Uterus (tissue), 4 donors: Measurements from ENCODE around the gene ABTB1. TPM values are rescaled to one million over a fixed set of nuclear protein-coding genes. Genes with fewer than 3 reads are reported as not detected.

Experiments
- DNase-seq, 2 donors: peaks; one replicate each; pipeline ENCODE4 v3.0.0-alpha.2; 2019 to 2020
- H3K27ac ChIP-seq, 2 donors: fragments of 200-600 bp; sonication (generic); 1 replicate in 1 of 2; 2 replicates in 1 of 2; pipeline ENCODE4 v1.5.1; 2016 to 2018
- H3K27me3 ChIP-seq, 2 donors: fragments of 200-600 bp; sonication (generic); one replicate each; pipeline ENCODE4 v1.5.1; 2018 to 2019; ENCODE audit warnings: control low read depth in 1 of 2
- H3K36me3 ChIP-seq, 2 donors: fragments of 200-600 bp; sonication (generic); one replicate each; pipeline ENCODE4 v1.5.1; 2019; ENCODE audit warnings: control low read depth in 1 of 2
- H3K4me1 ChIP-seq, 2 donors: fragments of 200-600 bp; sonication (generic); one replicate each; pipeline ENCODE4 v1.5.1; 2018 to 2019; ENCODE audit warnings: control low read depth in 1 of 2
- H3K4me3 ChIP-seq, 2 donors: fragments of 200-600 bp; sonication (generic); 1 replicate in 1 of 2; 2 replicates in 1 of 2; pipeline ENCODE4 v1.5.1; 2018 to 2019; ENCODE audit warnings: mild to moderate bottlenecking in 1 of 2
- H3K9me3 ChIP-seq, 2 donors: fragments of 200-600 bp; sonication (generic); one replicate each; pipeline ENCODE4 v1.5.1; 2019; ENCODE audit warnings: control low read depth in 1 of 2
- CTCF ChIP-seq, 4 experiments: fragments of 200-600 bp in 2 of 4; fragments of 450-650 bp in 2 of 4; sonication (generic) in 2 of 4; IDR thresholded peaks; one replicate each; pipeline ENCODE4 v1.5.1; 2016 to 2019; ENCODE audit warnings: antibody characterized with exemption in 4 of 4, mild to moderate bottlenecking in 2 of 4, moderate library complexity in 1 of 4
- POLR2A ChIP-seq, 2 donors: fragments of 450-650 bp; IDR thresholded peaks; one replicate each; pipeline ENCODE4 v1.6.1; 2016; ENCODE audit warnings: antibody characterized with exemption in 2 of 2, mild to moderate bottlenecking in 1 of 2, moderate library complexity in 1 of 2
- intact Hi-C: fragments of 100-400 bp; cut with DNase I; formaldehyde crosslinking; loops from one replicate; pipeline ENCODE4 v1.15.1; 2023; ENCODE audit warnings: low total_unique reads
- total RNA-seq, 4 donors: library from RNA; depleted of rRNA in 3 of 4; stranded (reverse); fragments of >200 nt in 3 of 4; gene quantifications; one replicate each; pipeline versions ENCODE4 v1.1.0 to v1.2.4, GENCODE V29; 2014 to 2023
- donor health status: DM: yes; HTN: yes; CAD: no.

ABTB1 gene
- total RNA-seq, 4 donors from 2014 or later = 14.4 to 42.8 (median 28.8) TPM

GRCh38 chr3:127720985-127721935, 48.5 kb downstream of the ABTB1 start:
- Histone ChIP-seq H3K27ac (no peak overlapping the region), H3K4me1 (no peaks in the 10 kb centered on the region), H3K9me3 (no peaks in the 10 kb centered on the region), H3K4me3 (no peak overlapping the region), H3K36me3 (no peaks in the 10 kb centered on the region), H3K27me3 (no peaks in the 10 kb centered on the region)
- intact Hi-C loops = no loop called here
- no peak for DNase-seq
- TF ChIP-seq POLR2A (IDR thresholded peaks at IDR 0.05) = no peak
- TF ChIP-seq CTCF (IDR thresholded peaks at IDR 0.05) = no peak

GRCh38 chr3:127722091-127722784, 49.5 kb downstream of the ABTB1 start:
- no peaks in the 10 kb centered on the region for H3K36me3 ChIP-seq
- no peak for TF ChIP-seq POLR2A (IDR thresholded peaks at IDR 0.05)
- H3K27me3 ChIP-seq = no peaks in the 10 kb centered on the region
- H3K4me3 ChIP-seq = no peak overlapping the region
- H3K9me3 ChIP-seq = no peaks in the 10 kb centered on the region
- DNase-seq = no peak
- no peak overlapping the region for H3K27ac ChIP-seq
- no peaks in the 10 kb centered on the region for H3K4me1 ChIP-seq
- intact Hi-C loops = no loop called here

- intact Hi-C loops = no loop called here
- no peaks in the 10 kb centered on the region for H3K36me3 ChIP-seq
- DNase-seq = no peak
- no peak overlapping the region for H3K27ac ChIP-seq
- H3K4me1 ChIP-seq = no peaks in the 10 kb centered on the region
- no peak for TF ChIP-seq POLR2A (IDR thresholded peaks at IDR 0.05)
- no peak for TF ChIP-seq CTCF (IDR thresholded peaks at IDR 0.05)
- H3K9me3 ChIP-seq = no peaks in the 10 kb centered on the region
- no peaks in the 10 kb centered on the region for H3K27me3 ChIP-seq
- no peak overlapping the region for H3K4me3 ChIP-seq
Observed at GRCh38 chr3:127723011-127723567, 50.3 kb downstream of the ABTB1 start.

GRCh38 chr3:127726894-127727293, 54.1 kb downstream of the ABTB1 start:
- no peaks in the 10 kb centered on the region for H3K4me1 ChIP-seq
- H3K9me3 ChIP-seq = no peaks in the 10 kb centered on the region
- no peaks in the 10 kb centered on the region for H3K27me3 ChIP-seq
- H3K4me3 ChIP-seq = no peak overlapping the region
- DNase-seq = no peak
- TF ChIP-seq CTCF (IDR thresholded peaks at IDR 0.05) = no peak
- no peak for TF ChIP-seq POLR2A (IDR thresholded peaks at IDR 0.05)
- H3K36me3 ChIP-seq = no peaks in the 10 kb centered on the region
- intact Hi-C loops = no loop called here
- H3K27ac ChIP-seq = no peak overlapping the region

GRCh38 chr3:127728417-127729015, 55.8 kb downstream of the ABTB1 start:
- no peaks in the 10 kb centered on the region for H3K9me3 ChIP-seq
- no peaks in the 10 kb centered on the region for H3K27me3 ChIP-seq
- intact Hi-C loops = no loop called here
- no peaks in the 10 kb centered on the region for H3K36me3 ChIP-seq
- H3K4me1 ChIP-seq = no peaks in the 10 kb centered on the region
- no peak for TF ChIP-seq POLR2A (IDR thresholded peaks at IDR 0.05)
- no peak for TF ChIP-seq CTCF (IDR thresholded peaks at IDR 0.05)
- DNase-seq = no peak
- H3K27ac ChIP-seq = no peak overlapping the region
- H3K4me3 ChIP-seq = no peak overlapping the region
